ENCODE results near the gene CD2. TPM values are rescaled to one million over a fixed set of nuclear protein-coding genes. Genes with fewer than 3 reads are reported as not detected.

The CD2 gene
- total RNA-seq, 4 donors from 2014 or later, result 0.39 to 1.7 TPM; not detected in 2

DNA sequence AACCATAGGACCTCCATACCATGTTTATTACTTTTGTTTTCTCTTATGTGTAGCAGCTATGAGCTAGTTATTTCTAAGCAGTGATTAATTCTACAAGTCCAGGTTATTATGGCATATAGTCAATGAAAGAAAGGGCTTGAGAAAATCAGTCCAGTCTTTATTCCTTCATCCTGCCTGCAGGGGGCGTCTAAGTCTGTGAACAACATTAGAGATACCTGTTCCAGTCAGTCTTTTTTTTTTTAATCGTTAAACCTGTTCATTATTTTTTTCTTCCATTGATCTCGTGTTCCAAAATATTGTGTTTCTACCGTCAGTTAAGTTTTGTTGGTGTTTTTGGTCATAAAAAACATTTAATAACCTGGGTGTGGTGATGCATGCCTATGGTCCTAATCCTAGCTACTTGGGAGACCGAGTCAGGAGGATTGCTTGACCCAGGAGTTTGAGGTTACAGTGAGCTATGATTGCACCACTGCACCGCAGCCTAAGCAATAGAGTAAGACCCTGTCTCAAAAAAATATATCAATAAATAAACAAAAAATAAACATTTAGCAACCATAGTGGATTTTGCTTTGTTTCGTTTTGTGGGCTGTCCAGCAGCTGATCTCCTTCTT, 29.4 kb upstream of the CD2 start:
- Histone ChIP-seq H3K9me3 (no peaks in the 10 kb centered on the region), H3K4me3 (no peak overlapping the region), H3K27me3 (no peaks in the 10 kb centered on the region), H3K36me3 (no peaks in the 10 kb centered on the region), H3K27ac (no peak overlapping the region), H3K4me1 (peaks cover 40% of the 10 kb centered on the region)
- DNase-seq (ENCODE audit: low spot score in 2 of 2), result no peak
- TF ChIP-seq POLR2AphosphoS5 (IDR thresholded peaks at IDR 0.05), result no peak
- TF ChIP-seq, protein P1, sequence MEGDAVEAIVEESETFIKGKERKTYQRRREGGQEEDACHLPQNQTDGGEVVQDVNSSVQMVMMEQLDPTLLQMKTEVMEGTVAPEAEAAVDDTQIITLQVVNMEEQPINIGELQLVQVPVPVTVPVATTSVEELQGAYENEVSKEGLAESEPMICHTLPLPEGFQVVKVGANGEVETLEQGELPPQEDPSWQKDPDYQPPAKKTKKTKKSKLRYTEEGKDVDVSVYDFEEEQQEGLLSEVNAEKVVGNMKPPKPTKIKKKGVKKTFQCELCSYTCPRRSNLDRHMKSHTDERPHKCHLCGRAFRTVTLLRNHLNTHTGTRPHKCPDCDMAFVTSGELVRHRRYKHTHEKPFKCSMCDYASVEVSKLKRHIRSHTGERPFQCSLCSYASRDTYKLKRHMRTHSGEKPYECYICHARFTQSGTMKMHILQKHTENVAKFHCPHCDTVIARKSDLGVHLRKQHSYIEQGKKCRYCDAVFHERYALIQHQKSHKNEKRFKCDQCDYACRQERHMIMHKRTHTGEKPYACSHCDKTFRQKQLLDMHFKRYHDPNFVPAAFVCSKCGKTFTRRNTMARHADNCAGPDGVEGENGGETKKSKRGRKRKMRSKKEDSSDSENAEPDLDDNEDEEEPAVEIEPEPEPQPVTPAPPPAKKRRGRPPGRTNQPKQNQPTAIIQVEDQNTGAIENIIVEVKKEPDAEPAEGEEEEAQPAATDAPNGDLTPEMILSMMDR (IDR thresholded peaks at IDR 0.05), result peak; percentile 60 to 66
- WGBS, result 49% methylated on average over 7 of the region's 7 CpGs

- Histone ChIP-seq H3K4me3 (no peak overlapping the region), H3K9me3 (no peaks in the 10 kb centered on the region), H3K27me3 (no peaks in the 10 kb centered on the region), H3K4me1 (peaks cover 34% of the 10 kb centered on the region), H3K27ac (no peak overlapping the region), H3K36me3 (no peaks in the 10 kb centered on the region)
- 58% methylated on average over 3 of the region's 3 CpGs for WGBS
- TF ChIP-seq, protein P1 (IDR thresholded peaks at IDR 0.05), result no peak
- TF ChIP-seq POLR2AphosphoS5 (IDR thresholded peaks at IDR 0.05) (no peak), POLR2A (IDR thresholded peaks at IDR 0.05) (no peak), EP300 (IDR thresholded peaks at IDR 0.05) (no peak)
- DNase-seq (ENCODE audit: low spot score in 2 of 2), result no peak
Observed at GRCh38 chr1:116725798-116726197, 28.4 kb upstream of the CD2 start.

DNA sequence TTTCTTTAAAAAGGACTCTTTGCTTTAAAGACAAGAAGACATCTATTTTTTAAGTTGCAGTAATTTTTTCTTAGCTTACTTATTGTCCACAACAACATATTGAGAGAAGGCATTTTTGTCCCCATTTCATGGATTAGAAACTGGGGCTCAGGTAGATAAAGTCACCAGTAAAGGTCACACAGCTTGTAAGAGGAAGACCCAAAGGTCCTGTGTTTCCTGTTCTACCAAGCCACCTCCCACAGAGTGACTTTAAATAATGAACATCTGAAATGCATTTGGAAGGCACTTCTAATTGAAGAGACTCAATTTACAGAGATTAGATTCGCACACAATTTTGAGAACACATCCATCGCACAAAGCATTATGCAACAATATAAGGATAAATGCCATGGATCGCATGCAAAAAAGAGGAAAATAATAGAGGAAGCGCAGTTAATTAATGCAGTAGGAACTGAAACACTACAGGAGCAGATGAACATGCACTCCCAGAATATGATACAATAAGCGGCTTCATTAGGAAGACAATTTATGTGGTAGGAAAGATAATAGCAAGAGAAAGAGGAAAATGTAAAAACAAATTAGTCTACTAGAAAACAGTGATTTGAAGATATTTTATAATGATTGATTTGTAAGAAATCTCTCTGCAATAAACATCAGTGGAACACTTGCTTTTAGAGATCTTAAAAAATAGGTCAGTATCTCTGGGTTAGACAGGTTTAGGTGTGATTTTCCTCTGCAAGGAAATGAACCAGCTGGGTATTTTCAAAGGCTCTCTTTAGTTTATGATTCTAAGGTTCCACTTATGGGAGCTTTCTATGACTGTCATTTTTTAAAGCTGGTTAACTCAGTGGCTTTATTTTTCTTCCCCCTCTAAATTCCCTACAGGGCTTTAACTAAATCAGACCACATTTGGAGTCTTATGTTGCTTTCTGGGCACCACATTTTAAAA, 27.1 kb upstream of the CD2 start:
- Histone ChIP-seq H3K4me1 (peaks cover 23% of the 10 kb centered on the region), H3K36me3 (no peaks in the 10 kb centered on the region), H3K27ac (no peak overlapping the region), H3K27me3 (no peaks in the 10 kb centered on the region), H3K4me3 (no peak overlapping the region), H3K9me3 (no peaks in the 10 kb centered on the region)
- DNase-seq (ENCODE audit: low spot score in 2 of 2), result no peak
- WGBS, result 76% methylated on average over 5 of the region's 5 CpGs
- TF ChIP-seq EP300 (IDR thresholded peaks at IDR 0.05), result no peak
- TF ChIP-seq, protein P1 (IDR thresholded peaks at IDR 0.05), result no peak
- no peak for TF ChIP-seq POLR2AphosphoS5 (IDR thresholded peaks at IDR 0.05)
- TF ChIP-seq POLR2A (IDR thresholded peaks at IDR 0.05), result no peak

GRCh38 chr1:116731439-116731838, 22.8 kb upstream of the CD2 start:
- Histone ChIP-seq H3K4me3 (no peak overlapping the region), H3K27ac (no peak overlapping the region), H3K27me3 (no peaks in the 10 kb centered on the region), H3K4me1 (no peaks in the 10 kb centered on the region), H3K9me3 (no peaks in the 10 kb centered on the region), H3K36me3 (no peaks in the 10 kb centered on the region)
- DNase-seq (ENCODE audit: low spot score in 2 of 2), result no peak
- TF ChIP-seq POLR2AphosphoS5 (IDR thresholded peaks at IDR 0.05) (no peak), EP300 (IDR thresholded peaks at IDR 0.05) (no peak), POLR2A (IDR thresholded peaks at IDR 0.05) (no peak)
- TF ChIP-seq, protein P1 (IDR thresholded peaks at IDR 0.05), result no peak

DNA sequence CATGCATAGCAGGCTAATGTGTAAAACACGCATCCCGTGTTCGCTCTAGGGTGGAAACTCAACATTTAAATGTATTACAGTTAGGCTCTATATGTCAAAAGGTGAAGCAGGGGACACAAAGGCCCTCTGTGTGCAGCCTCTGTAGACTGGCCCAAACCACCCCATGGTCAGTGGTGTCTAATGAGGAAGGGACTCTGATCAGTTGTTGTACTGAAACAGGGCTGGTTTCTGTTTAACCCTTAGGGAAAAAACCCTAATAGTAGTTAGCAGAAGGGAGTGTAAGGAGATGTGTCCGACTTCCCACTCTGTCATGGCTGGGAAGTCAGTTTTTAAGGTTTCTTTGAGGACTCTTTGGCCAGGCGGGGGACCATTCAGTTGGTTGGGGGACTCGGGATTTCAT, 21.5 kb upstream of the CD2 start:
- DNase-seq (ENCODE audit: low spot score in 2 of 2), result no peak
- TF ChIP-seq EP300 (IDR thresholded peaks at IDR 0.05) (no peak), POLR2AphosphoS5 (IDR thresholded peaks at IDR 0.05) (no peak), POLR2A (IDR thresholded peaks at IDR 0.05) (no peak)
- TF ChIP-seq, protein P1 (IDR thresholded peaks at IDR 0.05), result no peak

More for the DNA sequence above, 21.5 kb upstream of the CD2 start:
- H3K27me3 ChIP-seq, result no peaks in the 10 kb centered on the region
- H3K27ac ChIP-seq, result no peak overlapping the region
- no peaks in the 10 kb centered on the region for H3K36me3 ChIP-seq
- no peaks in the 10 kb centered on the region for H3K9me3 ChIP-seq
- H3K4me1 ChIP-seq, result no peaks in the 10 kb centered on the region
- 91% methylated on average over 6 of the region's 6 CpGs for WGBS
- H3K4me3 ChIP-seq, result no peak overlapping the region
